CD4-positive, alpha-beta T cell treated with Interleukin-10 for 1 hour (primary cell): ENCODE data around the gene ZDHHC8.

Experiments used
- DNase-seq: peaks from one replicate; pipeline ENCODE4 v3.0.0-alpha.2; 2020

ZDHHC8 gene

GRCh38 chr22:20130319-20130718, 1.3 kb upstream of the ZDHHC8 start:
- DNase-seq = peak; percentile 29

- peak; percentile 83 for DNase-seq
Observed at GRCh38 chr22:20130731-20131596, 640 bp upstream of the ZDHHC8 start.

DNA sequence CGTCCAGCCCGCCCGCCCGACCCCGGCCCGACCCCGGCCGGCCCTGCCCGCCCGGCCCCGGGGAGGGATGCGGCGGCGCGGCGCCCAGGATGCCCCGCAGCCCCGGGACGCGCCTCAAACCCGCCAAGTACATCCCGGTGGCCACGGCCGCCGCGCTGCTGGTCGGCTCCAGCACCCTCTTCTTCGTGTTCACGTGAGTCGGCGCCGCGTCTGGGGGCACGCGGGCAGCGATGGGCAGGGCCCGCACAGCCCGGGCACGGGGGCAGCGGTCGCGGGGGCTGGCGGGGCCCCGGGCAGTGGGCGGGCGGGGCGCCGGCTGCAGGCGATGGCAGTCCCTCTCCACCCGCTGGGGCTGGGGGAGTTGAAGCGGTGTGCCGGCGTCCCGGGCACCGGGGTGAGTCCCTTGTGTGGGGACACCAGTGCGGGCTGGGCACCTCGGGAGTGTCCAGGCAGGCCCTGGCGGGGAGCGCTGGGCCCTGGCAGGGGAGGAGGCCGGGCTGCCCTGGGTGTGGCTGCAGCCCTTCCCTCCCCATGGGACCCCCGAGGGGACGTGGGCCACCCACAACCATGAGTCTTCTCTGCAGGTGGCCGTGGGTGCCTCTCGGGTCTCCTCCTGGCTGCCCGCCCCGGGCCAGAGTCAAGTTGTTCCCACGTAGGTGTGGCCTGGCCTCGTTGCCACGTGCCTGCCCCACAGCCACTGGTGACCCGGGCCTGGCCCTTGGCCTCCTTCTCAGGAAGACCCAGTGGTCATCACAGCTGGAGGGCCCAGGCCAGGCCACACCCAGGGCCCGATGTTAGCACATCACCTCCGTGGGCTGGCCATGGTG, 468 bp downstream of the ZDHHC8 start:
- peak; percentile 24 for DNase-seq

DNA sequence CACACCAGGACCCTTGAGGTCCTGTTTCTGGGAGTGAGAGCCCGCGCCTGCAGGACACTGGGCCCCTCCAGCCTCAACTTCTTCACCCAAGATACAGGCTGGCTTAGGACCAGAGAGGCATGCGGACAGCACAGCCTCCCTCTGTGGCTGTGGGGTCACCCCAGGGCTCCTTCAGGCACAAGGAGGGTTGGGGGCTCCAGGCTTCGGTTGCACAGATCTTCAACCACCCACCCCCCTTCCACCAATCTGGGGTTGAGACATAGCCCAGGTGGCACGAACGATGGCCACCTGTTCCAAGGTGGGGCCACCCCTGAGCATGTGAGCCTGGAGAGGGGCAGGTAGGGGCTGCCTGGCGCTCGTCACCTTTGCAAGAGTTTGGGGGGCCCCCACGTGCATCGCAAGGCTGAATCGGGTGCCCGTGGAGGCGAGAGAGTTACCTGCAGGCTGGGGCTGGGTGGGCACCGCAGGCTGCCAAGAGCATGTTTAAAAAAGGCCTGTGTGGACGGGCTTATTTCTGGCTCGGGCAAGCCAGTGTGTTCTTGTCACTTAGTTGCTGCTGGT, 1.2 kb downstream of the ZDHHC8 start:
- DNase-seq = no peak

- no peak for DNase-seq
Observed at GRCh38 chr22:20133930-20134549, 2.4 kb downstream of the ZDHHC8 start.

DNA sequence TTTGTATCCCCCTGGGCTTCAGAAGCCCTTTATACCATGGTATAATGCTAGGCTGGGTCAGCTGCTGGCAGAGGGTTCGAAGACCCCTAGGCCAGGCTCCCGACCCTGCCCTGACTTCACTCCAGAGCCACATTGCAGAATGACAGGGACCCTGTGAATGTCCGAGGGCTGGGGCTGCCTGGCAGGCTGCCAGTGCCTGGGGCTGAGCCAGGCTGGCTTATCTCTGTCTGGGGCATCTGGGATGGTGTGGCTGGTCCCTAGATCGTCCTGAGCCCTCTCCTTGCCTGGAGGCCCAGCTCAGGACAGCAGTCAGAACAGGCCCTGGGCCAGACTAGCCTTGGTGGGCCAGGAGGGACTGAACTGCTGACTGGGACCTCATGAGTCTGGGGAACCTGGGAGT, 3.7 kb downstream of the ZDHHC8 start:
- DNase-seq = no peak

DNA sequence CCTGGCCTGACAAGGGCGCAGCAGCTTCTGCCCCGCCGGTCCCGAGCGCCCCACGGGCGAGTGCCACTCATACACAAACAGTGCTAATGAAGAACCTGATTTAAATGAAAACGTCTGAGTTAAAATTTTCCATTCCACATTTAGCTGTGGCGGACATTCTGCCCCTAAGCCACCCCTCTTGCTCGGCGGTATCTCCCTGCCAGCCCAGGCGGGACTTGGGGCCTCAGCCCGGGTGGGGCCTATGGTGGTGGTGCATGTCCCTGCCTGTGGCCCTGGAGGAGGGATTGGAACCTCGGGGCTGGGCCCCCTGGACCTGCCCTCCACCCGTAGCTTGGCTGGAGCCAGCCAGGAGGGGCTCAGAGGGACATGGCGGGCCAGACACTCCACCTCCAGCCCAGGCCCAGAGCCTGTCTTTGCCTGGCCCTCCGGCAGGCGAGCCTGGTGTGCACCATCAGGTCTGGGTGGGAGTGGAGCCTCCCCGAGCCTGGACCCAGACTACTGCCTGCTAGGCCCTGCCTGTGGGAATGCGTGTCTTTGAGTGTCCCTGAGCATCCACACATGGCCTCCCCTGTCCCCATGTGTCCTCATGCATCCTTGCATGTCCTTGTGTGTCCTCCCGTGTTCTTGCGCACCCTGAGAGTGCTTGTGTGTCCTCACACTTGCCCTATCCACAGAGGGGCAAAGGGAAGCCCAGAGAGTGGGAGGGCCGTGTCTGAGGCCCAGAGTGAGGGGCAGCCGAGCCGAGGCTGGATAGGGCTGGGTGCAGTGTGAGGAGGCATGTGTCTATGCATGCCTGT, 4.4 kb downstream of the ZDHHC8 start:
- DNase-seq = no peak

- DNase-seq = no peak
Observed at GRCh38 chr22:20136603-20136873, 4.9 kb downstream of the ZDHHC8 start.

DNA sequence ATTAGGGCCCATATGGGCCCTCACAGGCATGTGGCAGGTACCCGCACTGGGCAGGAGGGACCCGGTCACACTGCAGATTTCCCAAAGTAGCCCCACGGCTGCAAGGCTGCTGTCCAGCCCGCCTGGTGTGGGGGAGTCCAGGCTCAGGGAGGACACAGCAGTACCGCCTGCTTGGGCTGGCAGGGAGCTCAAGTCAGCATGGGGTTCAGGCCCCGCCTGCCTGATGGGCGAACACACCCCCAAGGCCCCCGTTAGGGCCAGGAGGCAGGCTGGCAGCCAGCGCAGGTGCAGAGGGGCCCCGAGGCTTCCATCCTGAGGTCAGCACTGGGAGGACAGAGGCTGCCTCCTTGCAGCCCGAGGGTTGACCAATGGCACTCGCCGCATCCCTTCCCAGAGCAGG, 5.5 kb downstream of the ZDHHC8 start:
- DNase-seq = no peak

GRCh38 chr22:20137671-20138416, 6.2 kb downstream of the ZDHHC8 start:
- no peak for DNase-seq

DNA sequence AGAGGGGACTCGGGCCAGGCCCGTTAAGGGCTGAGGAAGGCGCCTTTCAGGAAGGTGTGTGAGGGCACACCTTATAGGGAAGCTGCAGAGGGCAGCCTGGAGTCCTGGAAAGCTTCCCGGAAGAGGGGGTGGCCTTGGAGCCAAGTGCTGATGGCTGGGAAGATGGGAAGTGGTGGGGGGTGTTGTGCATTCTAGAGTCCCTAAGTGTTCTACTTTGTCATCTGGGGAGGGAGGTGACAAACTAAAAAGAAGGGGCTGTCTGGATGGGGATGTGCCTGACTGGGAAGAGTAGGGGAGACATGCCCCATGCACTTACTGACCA, 6.8 kb downstream of the ZDHHC8 start:
- DNase-seq = no peak

GRCh38 chr22:20138868-20139267, 7.3 kb downstream of the ZDHHC8 start:
- no peak for DNase-seq

GRCh38 chr22:20139391-20140106, 7.9 kb downstream of the ZDHHC8 start:
- DNase-seq = no peak

- DNase-seq = no peak
Observed at GRCh38 chr22:20140107-20140445, 8.5 kb downstream of the ZDHHC8 start.

DNA sequence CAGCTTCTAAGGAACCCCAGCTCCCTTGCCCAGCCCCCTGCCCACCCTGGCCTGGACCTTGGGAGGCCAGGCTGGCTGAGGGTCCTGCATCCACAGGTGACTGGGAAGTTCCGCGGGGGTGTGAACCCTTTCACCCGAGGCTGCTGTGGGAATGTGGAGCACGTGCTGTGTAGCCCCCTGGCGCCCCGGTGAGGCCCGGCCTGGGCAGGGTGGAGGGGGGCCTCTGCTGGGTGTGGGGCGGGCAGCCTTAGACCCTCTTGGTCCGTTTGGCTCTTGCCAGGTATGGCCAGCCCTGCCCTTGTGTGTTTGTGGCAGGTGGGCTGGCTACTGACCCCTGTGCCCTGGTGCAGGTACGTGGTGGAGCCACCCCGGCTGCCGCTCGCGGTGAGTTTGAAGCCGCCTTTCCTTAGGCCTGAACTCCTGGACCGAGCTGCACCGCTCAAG, 8.9 kb downstream of the ZDHHC8 start:
- DNase-seq = no peak

DNA sequence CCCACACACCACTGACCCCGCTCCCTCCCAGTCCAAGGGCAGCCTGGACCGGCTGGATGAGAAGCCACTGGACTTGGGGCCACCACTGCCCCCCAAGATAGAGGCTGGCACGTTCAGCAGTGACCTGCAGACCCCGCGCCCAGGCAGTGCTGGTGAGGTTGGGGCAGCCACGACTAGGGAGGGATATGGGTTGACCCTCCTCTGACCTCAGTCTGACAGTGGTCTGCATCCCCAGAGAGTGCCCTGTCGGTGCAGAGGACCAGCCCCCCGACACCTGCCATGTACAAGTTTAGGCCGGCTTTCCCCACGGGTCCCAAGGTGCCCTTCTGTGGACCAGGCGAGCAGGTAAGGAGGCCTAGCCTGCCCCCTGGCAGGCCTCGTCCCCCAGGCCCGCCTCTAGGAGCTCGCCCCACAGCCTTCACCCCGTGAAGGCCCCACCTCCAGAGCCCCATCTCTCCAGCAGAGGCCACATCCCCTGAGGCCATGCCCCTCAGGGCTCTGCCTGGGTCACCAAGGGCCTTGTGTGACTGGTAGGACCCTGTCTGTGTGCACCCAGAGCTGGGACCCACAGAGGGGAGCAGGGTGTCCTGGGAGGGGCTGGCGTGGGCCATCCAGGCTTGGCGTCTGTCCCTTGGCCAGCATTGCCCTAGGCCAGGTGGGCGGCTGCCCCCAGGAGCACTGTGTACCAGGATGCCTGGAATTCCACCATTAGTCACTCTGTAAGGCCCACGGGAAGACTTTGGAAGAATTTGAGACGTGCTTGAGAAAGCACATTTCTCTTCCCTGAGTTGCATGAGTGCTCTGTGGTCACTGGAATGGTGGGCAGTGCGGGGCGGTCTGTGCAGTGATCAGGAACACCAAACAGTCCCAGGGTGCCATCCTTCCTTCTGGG, 9.8 kb downstream of the ZDHHC8 start:
- no peak for DNase-seq

- DNase-seq = no peak
Observed at GRCh38 chr22:20142711-20143621, 11.4 kb downstream of the ZDHHC8 start.

GRCh38 chr22:20143883-20144665, 12.5 kb downstream of the ZDHHC8 start:
- DNase-seq = no peak
